ENCODE results near the gene OR2AE1. TPM values are rescaled to one million over a fixed set of nuclear protein-coding genes. Genes with fewer than 3 reads are reported as not detected.
"Not testable (repeated sequence)": the region's sequence is repeated elsewhere in the genome, so short reads cannot be mapped to it uniquely, and the experiment has no call there.

The OR2AE1 gene
- total and polyA plus RNA-seq, 2 experiments from 2014 or later: not detected

DNA sequence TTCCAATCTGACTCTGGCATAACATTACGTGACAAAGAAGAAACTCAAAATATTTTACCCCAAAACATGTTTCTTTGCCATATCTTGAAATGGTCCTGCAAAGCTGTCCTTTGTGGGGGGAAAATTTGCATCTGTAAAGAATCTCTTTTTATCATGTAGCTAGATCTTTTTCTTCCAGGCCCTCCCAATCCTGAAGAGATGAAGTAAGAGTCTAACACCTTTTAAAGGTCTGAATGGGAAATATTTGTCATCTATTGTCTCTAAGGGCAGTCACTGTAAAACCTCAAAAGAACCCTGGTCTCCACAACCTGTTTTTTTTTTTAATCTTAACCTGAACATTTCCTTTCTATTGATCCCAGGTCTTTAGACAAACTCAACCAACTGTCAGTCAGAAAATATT is 8.6 kb downstream of the OR2AE1 start:
- H3K79me2 ChIP-seq: no peaks in the 10 kb centered on the region
- TF ChIP-seq, protein P1, sequence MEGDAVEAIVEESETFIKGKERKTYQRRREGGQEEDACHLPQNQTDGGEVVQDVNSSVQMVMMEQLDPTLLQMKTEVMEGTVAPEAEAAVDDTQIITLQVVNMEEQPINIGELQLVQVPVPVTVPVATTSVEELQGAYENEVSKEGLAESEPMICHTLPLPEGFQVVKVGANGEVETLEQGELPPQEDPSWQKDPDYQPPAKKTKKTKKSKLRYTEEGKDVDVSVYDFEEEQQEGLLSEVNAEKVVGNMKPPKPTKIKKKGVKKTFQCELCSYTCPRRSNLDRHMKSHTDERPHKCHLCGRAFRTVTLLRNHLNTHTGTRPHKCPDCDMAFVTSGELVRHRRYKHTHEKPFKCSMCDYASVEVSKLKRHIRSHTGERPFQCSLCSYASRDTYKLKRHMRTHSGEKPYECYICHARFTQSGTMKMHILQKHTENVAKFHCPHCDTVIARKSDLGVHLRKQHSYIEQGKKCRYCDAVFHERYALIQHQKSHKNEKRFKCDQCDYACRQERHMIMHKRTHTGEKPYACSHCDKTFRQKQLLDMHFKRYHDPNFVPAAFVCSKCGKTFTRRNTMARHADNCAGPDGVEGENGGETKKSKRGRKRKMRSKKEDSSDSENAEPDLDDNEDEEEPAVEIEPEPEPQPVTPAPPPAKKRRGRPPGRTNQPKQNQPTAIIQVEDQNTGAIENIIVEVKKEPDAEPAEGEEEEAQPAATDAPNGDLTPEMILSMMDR (IDR thresholded peaks at IDR 0.05; ENCODE audit: poor library complexity): no peak
- TF ChIP-seq EZH2 (IDR thresholded peaks at IDR 0.05; ENCODE audit: borderline replicate concordance) (no peak), EZH2phosphoT487 (IDR thresholded peaks at IDR 0.05; ENCODE audit: low read depth, severe bottlenecking, unreplicated experiment) (no peak)

DNA sequence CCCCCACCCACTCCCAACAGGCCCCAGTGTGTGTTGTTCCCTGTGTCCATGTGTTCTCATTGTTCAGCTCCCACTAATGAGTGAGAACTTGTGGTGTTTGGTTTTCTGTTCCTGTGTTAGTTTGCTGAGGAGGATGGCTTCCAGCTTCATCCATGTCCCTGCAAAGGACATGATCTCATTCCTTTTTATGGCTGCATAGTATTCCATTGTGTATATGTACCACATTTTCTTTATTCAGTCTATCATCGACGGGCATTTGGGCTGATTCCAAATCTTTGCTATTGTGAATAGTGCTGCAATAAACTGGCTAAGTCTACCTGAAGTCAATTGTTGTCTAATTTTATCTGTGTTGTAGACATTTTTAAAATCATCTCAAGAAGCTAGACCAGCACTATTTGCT is 9.4 kb downstream of the OR2AE1 start:
- H3K4me1 ChIP-seq (ENCODE audit: insufficient read depth); H4K20me1 ChIP-seq (ENCODE audit: insufficient read depth, poor library complexity, severe bottlenecking); H3K79me2 ChIP-seq; H3K4me2 ChIP-seq; DNase-seq (ENCODE audit: low spot score); H3K27me3 ChIP-seq; H3K27ac ChIP-seq; H3K4me3 ChIP-seq; H2AFZ ChIP-seq; H3K9me2 ChIP-seq (replicated peaks; ENCODE audit: insufficient read depth); H3K36me3 ChIP-seq (replicated peaks; ENCODE audit: insufficient read depth, low read depth); H3K9me3 ChIP-seq (ENCODE audit: low read depth): not testable (repeated sequence)
- 95% methylated on average over 2 of the region's 2 CpGs for WGBS (ENCODE audit: low lambda C conversion rate, missing lambda C conversion rate)

More for the DNA sequence above, 8.6 kb downstream of the OR2AE1 start:
- Histone ChIP-seq H3K27ac (no peak overlapping the region), H3K4me3 (no peak overlapping the region), H3K9me3 (ENCODE audit: low read depth) (no peaks in the 10 kb centered on the region), H3K36me3 (replicated peaks; ENCODE audit: insufficient read depth, low read depth) (no peaks in the 10 kb centered on the region), H3K4me1 (ENCODE audit: insufficient read depth) (no peaks in the 10 kb centered on the region), H4K20me1 (ENCODE audit: insufficient read depth, poor library complexity, severe bottlenecking) (no peaks in the 10 kb centered on the region), H3K27me3 (no peaks in the 10 kb centered on the region), H3K4me2 (no peak overlapping the region), H3K9me2 (replicated peaks; ENCODE audit: insufficient read depth) (no peaks in the 10 kb centered on the region), H2AFZ (no peak overlapping the region)
- DNase-seq (ENCODE audit: low spot score): no peak
- WGBS (ENCODE audit: low lambda C conversion rate, missing lambda C conversion rate): 83% methylated on average over 1 of the region's 1 CpG

DNA sequence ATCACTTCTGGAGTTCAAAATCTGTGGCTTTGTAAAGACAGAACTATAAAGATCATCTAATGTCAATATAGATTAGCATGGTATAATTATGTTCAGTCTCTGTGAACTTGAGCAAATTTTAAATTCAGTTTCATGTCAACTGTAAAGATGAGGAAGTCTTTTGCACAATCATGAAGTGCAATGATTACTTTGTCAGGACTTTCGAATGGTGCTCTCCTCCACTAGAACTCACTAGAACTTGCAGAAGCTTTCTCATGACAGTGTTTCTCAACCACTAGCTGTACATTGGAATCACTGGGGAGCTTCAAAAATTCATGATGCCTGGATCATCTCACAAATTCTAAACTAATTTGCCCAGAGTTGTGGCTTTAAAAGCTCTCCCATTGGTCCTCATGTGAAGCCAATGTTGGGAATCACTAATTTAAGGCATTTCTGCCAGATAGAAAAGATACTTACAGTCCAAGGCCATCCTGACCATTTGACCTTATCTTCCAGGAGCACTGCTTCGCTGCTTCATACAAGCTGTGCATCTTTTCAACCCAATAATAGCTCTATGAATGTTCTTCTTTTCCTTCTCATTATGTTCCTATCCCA is 12.9 kb downstream of the OR2AE1 start:
- Histone ChIP-seq H3K79me2 (no peaks in the 10 kb centered on the region), H3K4me3 (no peak overlapping the region), H3K9me3 (ENCODE audit: low read depth) (no peaks in the 10 kb centered on the region), H3K4me2 (no peak overlapping the region), H3K9me2 (replicated peaks; ENCODE audit: insufficient read depth) (no peaks in the 10 kb centered on the region), H3K27me3 (no peaks in the 10 kb centered on the region), H3K27ac (no peak overlapping the region), H3K36me3 (replicated peaks; ENCODE audit: insufficient read depth, low read depth) (no peaks in the 10 kb centered on the region), H3K4me1 (ENCODE audit: insufficient read depth) (no peaks in the 10 kb centered on the region), H4K20me1 (ENCODE audit: insufficient read depth, poor library complexity, severe bottlenecking) (no peaks in the 10 kb centered on the region), H2AFZ (no peak overlapping the region)
- WGBS (ENCODE audit: low lambda C conversion rate, missing lambda C conversion rate): 81% methylated on average over 2 of the region's 2 CpGs
- TF ChIP-seq EZH2phosphoT487 (IDR thresholded peaks at IDR 0.05; ENCODE audit: low read depth, severe bottlenecking, unreplicated experiment): no peak
- TF ChIP-seq, protein P1 (IDR thresholded peaks at IDR 0.05; ENCODE audit: poor library complexity): no peak
- TF ChIP-seq EZH2 (IDR thresholded peaks at IDR 0.05; ENCODE audit: borderline replicate concordance): no peak
- no peak for DNase-seq (ENCODE audit: low spot score)

DNA sequence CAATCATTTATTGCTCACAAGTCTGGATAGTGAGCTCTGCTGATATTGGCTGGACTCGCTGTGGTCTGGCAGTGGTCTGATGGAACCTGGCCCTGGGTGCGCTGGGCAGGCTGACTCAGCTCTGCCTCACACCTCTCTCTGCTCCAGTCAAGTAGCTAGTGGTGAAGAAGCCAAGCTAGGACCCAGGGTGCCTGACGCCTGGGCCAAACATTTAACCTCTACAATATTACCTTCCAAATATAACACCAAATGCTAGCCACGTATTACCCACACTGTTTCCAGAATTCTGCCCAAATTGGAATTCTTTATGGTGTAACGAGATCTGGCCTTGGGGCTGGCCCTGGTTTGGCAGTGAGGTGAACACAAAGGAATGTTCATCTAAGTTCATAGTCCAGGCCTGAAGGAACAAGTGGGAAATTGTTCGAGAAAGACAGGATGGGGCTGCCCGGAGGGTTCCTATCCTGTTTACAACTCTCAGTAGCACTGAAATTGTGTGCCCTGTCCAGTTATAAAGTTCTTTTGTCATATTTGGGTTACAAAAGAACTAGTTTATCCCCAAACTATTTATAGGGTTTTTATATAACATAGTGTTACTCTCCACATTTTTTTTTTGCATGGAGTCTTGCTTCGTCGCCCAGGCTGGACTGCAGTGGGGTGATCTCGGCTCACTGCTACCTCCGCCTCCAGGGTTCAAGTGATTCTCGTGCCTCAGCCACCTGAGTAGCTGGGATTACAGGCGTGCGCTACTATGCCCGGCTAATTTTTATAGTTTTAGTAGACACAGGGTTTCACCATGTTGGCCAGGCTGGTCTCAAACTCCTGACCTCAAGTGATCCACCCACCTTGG is 16.3 kb downstream of the OR2AE1 start:
- Histone ChIP-seq H3K4me2 (no peak overlapping the region), H3K27me3 (no peaks in the 10 kb centered on the region), H3K4me3 (no peak overlapping the region), H3K9me2 (replicated peaks; ENCODE audit: insufficient read depth) (no peaks in the 10 kb centered on the region), H4K20me1 (ENCODE audit: insufficient read depth, poor library complexity, severe bottlenecking) (no peaks in the 10 kb centered on the region), H2AFZ (no peak overlapping the region), H3K36me3 (replicated peaks; ENCODE audit: insufficient read depth, low read depth) (no peaks in the 10 kb centered on the region), H3K27ac (peak overlapping the region; percentile 68), H3K4me1 (ENCODE audit: insufficient read depth) (no peaks in the 10 kb centered on the region), H3K9me3 (ENCODE audit: low read depth) (no peaks in the 10 kb centered on the region), H3K79me2 (no peaks in the 10 kb centered on the region)
- WGBS (ENCODE audit: low lambda C conversion rate, missing lambda C conversion rate): 77% methylated on average over 15 of the region's 15 CpGs
- TF ChIP-seq, protein P1 (IDR thresholded peaks at IDR 0.05; ENCODE audit: poor library complexity): no peak
- no peak for TF ChIP-seq EZH2 (IDR thresholded peaks at IDR 0.05; ENCODE audit: borderline replicate concordance)
- no peak for TF ChIP-seq EZH2phosphoT487 (IDR thresholded peaks at IDR 0.05; ENCODE audit: low read depth, severe bottlenecking, unreplicated experiment)
- peak; percentile 40 for DNase-seq (ENCODE audit: low spot score)
